Measurements from ENCODE around the gene CHAC2.
A peak's percentile ranks its signal among the peaks of the same experiment; 100 is the strongest.
"Not testable (repeated sequence)": the region's sequence is repeated elsewhere in the genome, so short reads cannot be mapped to it uniquely, and the experiment has no call there.

The CHAC2 gene

DNA sequence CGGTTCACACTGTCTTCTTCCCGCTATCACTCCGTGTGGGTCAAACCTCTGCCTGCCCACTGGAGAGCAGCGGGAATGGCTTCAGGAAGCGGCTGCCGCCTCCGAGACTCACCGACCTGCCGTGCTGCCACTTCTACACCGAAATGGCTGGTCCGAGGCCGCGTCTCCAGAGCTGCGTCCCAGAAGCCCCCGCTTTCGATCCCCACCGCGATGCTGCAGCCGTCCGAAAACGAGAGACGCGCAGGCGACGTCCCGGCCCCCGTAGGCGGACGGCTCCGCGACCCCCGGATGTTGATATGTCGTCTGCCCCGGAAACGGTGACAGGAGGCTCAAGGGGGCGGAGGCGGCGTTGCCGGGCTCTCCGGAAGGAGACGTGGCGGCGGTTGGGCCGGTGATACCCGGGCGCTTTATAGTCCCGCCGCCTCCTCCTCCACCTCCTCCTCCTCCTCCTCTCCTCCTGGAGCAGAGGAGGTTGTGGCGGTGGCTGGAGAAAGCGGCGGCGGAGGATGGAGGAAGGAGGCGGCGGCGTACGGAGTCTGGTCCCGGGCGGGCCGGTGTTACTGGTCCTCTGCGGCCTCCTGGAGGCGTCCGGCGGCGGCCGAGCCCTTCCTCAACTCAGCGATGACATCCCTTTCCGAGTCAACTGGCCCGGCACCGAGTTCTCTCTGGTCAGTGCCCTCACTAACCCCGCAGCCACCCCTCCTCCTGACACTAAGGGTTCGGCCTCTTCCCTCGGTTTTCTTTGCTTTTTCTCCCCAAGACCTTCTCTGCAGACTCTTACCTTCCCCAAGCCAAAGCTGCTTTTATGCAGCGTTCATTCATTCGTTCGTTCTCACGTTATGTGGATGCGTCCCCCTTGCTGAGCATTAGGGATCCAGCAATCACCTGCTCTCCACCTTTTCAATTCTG, 19.4 kb downstream of the CHAC2 start, which contains the start of the genes ASB3 and ERLEC1:
TSS of gene ASB3 (minus strand) at position 249 of the 909 bp plus-strand sequence. CDS start 21,381 bp downstream, outside the sequence.
TSS of gene ERLEC1 (plus strand) at position 340 of the 909 bp plus-strand sequence. CDS start at position 507, 167 bp downstream.
- Mint-ChIP-seq H3K27me3 (ENCODE audit: low read depth) (no peaks in the 10 kb centered on the region), H3K9me3 (no peaks in the 10 kb centered on the region), H3K4me3 (peak within 1 kb of the TSS; percentile 96), H3K36me3 (ENCODE audit: low read depth) (peaks cover 13% of the 10 kb centered on the region), H3K27ac (peak within 1 kb of the TSS; percentile 96), H3K4me1 (ENCODE audit: low read depth) (peaks cover 36% of the 10 kb centered on the region)
- peak; percentile 90 for DNase-seq (ENCODE audit: low spot score)

DNA sequence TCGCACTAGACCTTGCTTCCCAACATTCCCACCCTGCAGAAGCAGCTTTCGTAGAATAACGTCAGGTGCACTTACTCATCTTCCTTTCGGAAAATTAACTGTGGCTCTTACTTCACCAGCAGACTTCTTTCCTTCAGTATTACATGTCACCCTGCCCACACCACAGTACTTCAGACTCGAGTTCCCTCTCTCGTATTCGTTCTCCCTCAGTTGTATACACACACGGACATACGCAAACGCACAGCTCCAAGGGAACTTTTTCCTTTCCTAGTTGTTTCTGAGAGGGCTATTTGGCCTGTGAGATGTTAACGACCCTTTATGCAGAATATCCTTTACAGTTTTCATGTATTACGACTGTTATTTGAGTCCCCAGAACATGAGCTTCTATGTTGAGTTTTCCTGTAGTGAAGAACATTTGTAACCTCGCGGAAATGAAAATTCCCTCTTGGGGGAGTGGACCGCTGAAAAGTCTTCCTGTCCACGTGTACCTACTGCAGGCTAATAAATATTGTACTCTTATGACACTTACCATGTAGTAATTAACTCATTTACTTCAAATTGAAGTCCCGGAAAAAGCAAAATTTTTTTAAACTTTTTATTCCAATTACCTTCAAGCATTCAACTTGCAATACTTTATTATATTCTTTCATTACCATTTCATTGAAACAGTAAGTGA, 20.1 kb downstream of the CHAC2 start:
- H3K36me3 Mint-ChIP-seq (ENCODE audit: low read depth) = peaks cover 10% of the 10 kb centered on the region
- peak; percentile 33 for DNase-seq (ENCODE audit: low spot score)
- no peaks in the 10 kb centered on the region for H3K9me3 Mint-ChIP-seq
- no peaks in the 10 kb centered on the region for H3K27me3 Mint-ChIP-seq (ENCODE audit: low read depth)
- H3K4me3 Mint-ChIP-seq = peak overlapping the region; percentile 96
- peaks cover 36% of the 10 kb centered on the region for H3K4me1 Mint-ChIP-seq (ENCODE audit: low read depth)
- peak overlapping the region; percentile 96 for H3K27ac Mint-ChIP-seq

DNA sequence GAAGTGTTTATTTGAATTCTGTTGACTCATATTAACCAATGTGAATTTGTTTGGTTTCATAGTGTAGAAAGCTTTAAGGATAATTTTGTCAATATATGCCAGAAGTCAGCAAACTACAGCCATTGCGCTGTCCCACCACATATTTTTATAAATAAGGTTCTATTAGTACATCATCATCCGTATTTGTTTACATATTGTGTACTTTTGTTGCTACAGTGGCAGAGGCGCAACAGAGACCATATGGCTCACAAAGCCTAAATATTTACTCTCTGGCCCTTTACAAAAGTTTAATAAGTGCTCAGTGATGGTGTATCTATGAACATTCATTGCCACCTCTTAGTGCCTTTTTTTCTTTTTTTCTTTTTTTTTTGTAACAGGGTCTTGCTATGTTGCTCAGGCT, 25.7 kb downstream of the CHAC2 start:
- no peaks in the 10 kb centered on the region for H3K9me3 Mint-ChIP-seq

DNA sequence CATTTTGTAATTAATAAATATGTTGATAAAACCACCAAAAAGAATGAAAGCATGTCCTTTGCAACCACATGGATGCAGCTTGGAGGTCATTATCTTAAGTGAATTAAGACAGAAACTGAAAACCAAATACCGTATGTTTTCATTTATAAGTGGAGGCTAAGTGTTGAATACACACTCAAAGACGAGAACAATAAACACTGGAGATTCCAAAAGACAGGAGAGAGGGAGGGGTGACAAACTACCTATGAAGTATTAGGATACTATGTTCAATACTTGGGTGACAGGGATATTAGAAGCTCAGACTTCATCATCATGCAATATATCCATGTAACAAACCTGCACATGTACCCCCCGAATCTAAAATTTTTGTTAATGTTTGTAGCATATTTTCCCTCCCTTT, 26.2 kb downstream of the CHAC2 start:
- H3K27ac Mint-ChIP-seq = no peak overlapping the region
- H3K9me3 Mint-ChIP-seq = no peaks in the 10 kb centered on the region
- H3K27me3 Mint-ChIP-seq (ENCODE audit: low read depth) = no peaks in the 10 kb centered on the region
- H3K36me3 Mint-ChIP-seq (ENCODE audit: low read depth) = peaks cover 30% of the 10 kb centered on the region
- no peak overlapping the region for H3K4me3 Mint-ChIP-seq
- DNase-seq (ENCODE audit: low spot score) = no peak
- peaks cover 16% of the 10 kb centered on the region for H3K4me1 Mint-ChIP-seq (ENCODE audit: low read depth)

More for the DNA sequence above, 25.7 kb downstream of the CHAC2 start:
- Mint-ChIP-seq H3K4me3 (no peak overlapping the region), H3K27me3 (ENCODE audit: low read depth) (no peaks in the 10 kb centered on the region), H3K27ac (no peak overlapping the region), H3K4me1 (ENCODE audit: low read depth) (peaks cover 15% of the 10 kb centered on the region), H3K36me3 (ENCODE audit: low read depth) (peaks cover 27% of the 10 kb centered on the region)
- DNase-seq (ENCODE audit: low spot score) = no peak

- Mint-ChIP-seq H3K4me3 (no peak overlapping the region), H3K27me3 (ENCODE audit: low read depth) (no peaks in the 10 kb centered on the region)
These were observed 33.9 kb downstream of the CHAC2 start for GRCh38 chr2:53801547-53801946.

GRCh38 chr2:53802617-53803151, 35.1 kb downstream of the CHAC2 start:
- Mint-ChIP-seq H3K27ac (no peak overlapping the region), H3K9me3 (no peaks in the 10 kb centered on the region), H3K4me3 (no peak overlapping the region), H3K27me3 (ENCODE audit: low read depth) (no peaks in the 10 kb centered on the region), H3K36me3 (ENCODE audit: low read depth) (peaks cover 53% of the 10 kb centered on the region), H3K4me1 (ENCODE audit: low read depth) (peaks cover 12% of the 10 kb centered on the region)
- no peak for DNase-seq (ENCODE audit: low spot score)

More at GRCh38 chr2:53801547-53801946, 33.9 kb downstream of the CHAC2 start:
- H3K36me3 Mint-ChIP-seq (ENCODE audit: low read depth) = peaks cover 51% of the 10 kb centered on the region
- no peaks in the 10 kb centered on the region for H3K9me3 Mint-ChIP-seq
- H3K27ac Mint-ChIP-seq = no peak overlapping the region
- DNase-seq (ENCODE audit: low spot score) = no peak
- H3K4me1 Mint-ChIP-seq (ENCODE audit: low read depth) = peaks cover 12% of the 10 kb centered on the region

- no peaks in the 10 kb centered on the region for H3K9me3 Mint-ChIP-seq
- H3K36me3 Mint-ChIP-seq (ENCODE audit: low read depth) = peaks cover 32% of the 10 kb centered on the region
- H3K27ac Mint-ChIP-seq = no peak overlapping the region
- no peak overlapping the region for H3K4me3 Mint-ChIP-seq
- H3K4me1 Mint-ChIP-seq (ENCODE audit: low read depth) = no peaks in the 10 kb centered on the region
- H3K27me3 Mint-ChIP-seq (ENCODE audit: low read depth) = no peaks in the 10 kb centered on the region
- DNase-seq (ENCODE audit: low spot score) = no peak
These were observed 44.0 kb downstream of the CHAC2 start for GRCh38 chr2:53811601-53812000.

DNA sequence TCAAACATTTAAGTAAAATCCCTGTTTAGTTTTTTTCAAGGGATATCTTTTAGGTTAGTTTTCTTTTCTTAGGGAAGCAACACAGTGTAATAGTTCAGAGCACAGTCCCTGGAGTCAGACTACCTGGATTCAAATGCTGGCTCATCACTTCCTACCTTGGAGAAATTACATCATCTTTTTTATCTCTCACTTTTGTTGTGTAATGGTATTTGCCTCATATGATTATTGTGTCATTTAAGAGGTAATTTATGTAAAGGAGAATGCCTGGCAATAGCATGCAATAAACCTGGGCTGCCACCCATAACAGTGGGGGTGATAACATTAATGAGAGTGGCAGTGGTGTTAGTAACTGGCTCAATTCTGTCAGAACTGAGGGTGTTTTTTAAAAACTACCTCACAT, 45.5 kb downstream of the CHAC2 start:
- H3K4me3 Mint-ChIP-seq = no peak overlapping the region
- no peak for DNase-seq (ENCODE audit: low spot score)
- no peaks in the 10 kb centered on the region for H3K27me3 Mint-ChIP-seq (ENCODE audit: low read depth)
- H3K9me3 Mint-ChIP-seq = no peaks in the 10 kb centered on the region
- peaks cover 36% of the 10 kb centered on the region for H3K36me3 Mint-ChIP-seq (ENCODE audit: low read depth)
- H3K4me1 Mint-ChIP-seq (ENCODE audit: low read depth) = no peaks in the 10 kb centered on the region
- no peak overlapping the region for H3K27ac Mint-ChIP-seq

DNA sequence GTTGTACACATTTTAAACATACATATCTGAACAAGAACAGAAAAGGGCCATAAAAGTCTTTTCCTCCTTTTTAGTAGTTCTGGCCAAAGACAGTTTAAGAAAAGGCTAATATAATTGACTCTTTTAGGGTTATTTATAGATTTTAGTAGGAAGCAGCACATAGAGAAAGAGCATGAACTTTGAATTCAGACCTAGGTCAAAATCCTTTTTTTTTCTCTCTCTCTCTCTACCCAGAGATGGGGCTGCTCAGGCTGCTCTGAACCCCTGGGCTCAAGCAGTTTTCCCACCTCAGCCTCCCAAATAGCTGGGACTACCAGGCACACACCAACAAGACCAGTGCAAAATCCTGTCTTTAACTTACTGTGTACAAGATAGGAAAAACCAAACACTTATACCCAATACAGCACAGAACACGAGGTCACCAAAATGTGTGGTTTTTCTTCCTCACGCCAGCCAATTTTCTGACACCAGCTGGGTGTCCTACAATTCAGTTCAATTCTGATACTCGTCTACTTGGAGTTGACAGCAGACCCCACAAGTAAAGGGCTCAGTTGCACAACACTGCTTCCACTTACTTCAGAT, 51.3 kb downstream of the CHAC2 start:
- Mint-ChIP-seq H3K4me3 (no peak overlapping the region), H3K27me3 (ENCODE audit: low read depth) (no peaks in the 10 kb centered on the region), H3K4me1 (ENCODE audit: low read depth) (no peaks in the 10 kb centered on the region), H3K36me3 (ENCODE audit: low read depth) (peaks cover 27% of the 10 kb centered on the region), H3K9me3 (no peaks in the 10 kb centered on the region), H3K27ac (no peak overlapping the region)
- no peak for DNase-seq (ENCODE audit: low spot score)

- Mint-ChIP-seq H3K27ac (no peak overlapping the region), H3K9me3 (no peaks in the 10 kb centered on the region), H3K27me3 (ENCODE audit: low read depth) (no peaks in the 10 kb centered on the region), H3K4me1 (ENCODE audit: low read depth) (no peaks in the 10 kb centered on the region), H3K36me3 (ENCODE audit: low read depth) (peaks cover 26% of the 10 kb centered on the region), H3K4me3 (no peak overlapping the region)
- DNase-seq (ENCODE audit: low spot score) = no peak
These were observed 52.0 kb downstream of the CHAC2 start for GRCh38 chr2:53819634-53820033.

DNA sequence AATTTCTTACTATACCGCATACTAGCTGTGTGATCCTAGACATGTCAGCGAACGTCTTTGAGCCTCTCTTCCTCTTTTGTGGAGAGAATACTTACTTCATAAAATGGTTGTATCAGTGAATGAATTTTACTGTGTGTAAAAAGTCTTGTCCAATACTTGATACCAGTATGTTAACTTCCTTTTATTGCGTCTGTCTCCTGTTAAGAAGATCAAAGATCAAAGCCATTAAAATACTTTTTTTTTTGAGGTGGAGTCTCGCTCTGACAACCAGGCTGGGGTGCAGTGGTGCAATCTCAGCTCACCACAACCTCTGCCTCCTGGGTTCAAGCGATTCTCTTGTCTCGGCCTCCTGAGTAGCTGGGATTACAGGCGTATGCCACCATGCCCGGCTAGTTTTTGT, 52.4 kb downstream of the CHAC2 start:
- no peaks in the 10 kb centered on the region for H3K9me3 Mint-ChIP-seq
- H3K4me1 Mint-ChIP-seq (ENCODE audit: low read depth) = no peaks in the 10 kb centered on the region
- H3K27ac Mint-ChIP-seq = no peak overlapping the region
- DNase-seq (ENCODE audit: low spot score) = no peak
- H3K36me3 Mint-ChIP-seq (ENCODE audit: low read depth) = peaks cover 26% of the 10 kb centered on the region
- no peaks in the 10 kb centered on the region for H3K27me3 Mint-ChIP-seq (ENCODE audit: low read depth)
- H3K4me3 Mint-ChIP-seq = no peak overlapping the region

GRCh38 chr2:53820711-53821110, 53.1 kb downstream of the CHAC2 start:
- no peak for DNase-seq (ENCODE audit: low spot score)
- no peaks in the 10 kb centered on the region for H3K27me3 Mint-ChIP-seq (ENCODE audit: low read depth)
- H3K4me1 Mint-ChIP-seq (ENCODE audit: low read depth) = no peaks in the 10 kb centered on the region
- H3K27ac Mint-ChIP-seq = no peak overlapping the region
- no peak overlapping the region for H3K4me3 Mint-ChIP-seq
- H3K36me3 Mint-ChIP-seq (ENCODE audit: low read depth) = peaks cover 20% of the 10 kb centered on the region
- H3K9me3 Mint-ChIP-seq = no peaks in the 10 kb centered on the region

- Mint-ChIP-seq H3K27ac (no peak overlapping the region), H3K27me3 (ENCODE audit: low read depth) (no peaks in the 10 kb centered on the region), H3K4me3 (no peak overlapping the region), H3K4me1 (ENCODE audit: low read depth) (no peaks in the 10 kb centered on the region), H3K9me3 (no peaks in the 10 kb centered on the region), H3K36me3 (ENCODE audit: low read depth) (peaks cover 13% of the 10 kb centered on the region)
- DNase-seq (ENCODE audit: low spot score) = no peak
These were observed 54.2 kb downstream of the CHAC2 start for GRCh38 chr2:53821810-53822209.

- H3K4me1 Mint-ChIP-seq (ENCODE audit: low read depth); H3K36me3 Mint-ChIP-seq (ENCODE audit: low read depth); H3K27me3 Mint-ChIP-seq (ENCODE audit: low read depth); H3K9me3 Mint-ChIP-seq; H3K4me3 Mint-ChIP-seq; DNase-seq (ENCODE audit: low spot score); H3K27ac Mint-ChIP-seq: not testable (repeated sequence)
These were observed 56.0 kb downstream of the CHAC2 start for GRCh38 chr2:53823639-53824038.

Data from T-helper 2 cell treated with Interferon-gamma antibody and Interleukin-4, amounts not matched to agents 5 μg/mL and 100 μg/mL, for 36 hours (primary cell).